ENCODE measurements around the gene PPP6C.

DNA sequence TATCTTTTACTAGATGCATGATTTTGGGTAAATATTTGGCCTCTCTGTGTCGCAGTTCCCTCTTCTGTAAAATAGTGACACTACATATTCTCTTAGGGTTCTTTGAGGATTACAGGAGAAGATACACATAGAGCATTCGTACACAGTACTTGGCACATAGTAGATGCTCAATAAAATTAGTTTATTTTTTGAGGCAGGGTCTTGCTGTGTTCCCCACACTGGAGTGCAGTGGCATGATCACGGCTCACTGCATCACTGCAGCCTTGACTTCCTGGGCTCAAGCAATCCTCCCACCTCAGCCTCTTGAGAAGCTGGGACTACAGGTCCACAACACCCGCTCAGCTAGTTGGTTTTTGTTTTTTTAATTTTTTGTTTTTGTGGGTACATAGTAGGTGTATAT lies 47.9 kb downstream of the PPP6C start:
- TF ChIP-seq, protein P1, sequence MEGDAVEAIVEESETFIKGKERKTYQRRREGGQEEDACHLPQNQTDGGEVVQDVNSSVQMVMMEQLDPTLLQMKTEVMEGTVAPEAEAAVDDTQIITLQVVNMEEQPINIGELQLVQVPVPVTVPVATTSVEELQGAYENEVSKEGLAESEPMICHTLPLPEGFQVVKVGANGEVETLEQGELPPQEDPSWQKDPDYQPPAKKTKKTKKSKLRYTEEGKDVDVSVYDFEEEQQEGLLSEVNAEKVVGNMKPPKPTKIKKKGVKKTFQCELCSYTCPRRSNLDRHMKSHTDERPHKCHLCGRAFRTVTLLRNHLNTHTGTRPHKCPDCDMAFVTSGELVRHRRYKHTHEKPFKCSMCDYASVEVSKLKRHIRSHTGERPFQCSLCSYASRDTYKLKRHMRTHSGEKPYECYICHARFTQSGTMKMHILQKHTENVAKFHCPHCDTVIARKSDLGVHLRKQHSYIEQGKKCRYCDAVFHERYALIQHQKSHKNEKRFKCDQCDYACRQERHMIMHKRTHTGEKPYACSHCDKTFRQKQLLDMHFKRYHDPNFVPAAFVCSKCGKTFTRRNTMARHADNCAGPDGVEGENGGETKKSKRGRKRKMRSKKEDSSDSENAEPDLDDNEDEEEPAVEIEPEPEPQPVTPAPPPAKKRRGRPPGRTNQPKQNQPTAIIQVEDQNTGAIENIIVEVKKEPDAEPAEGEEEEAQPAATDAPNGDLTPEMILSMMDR (conservative IDR thresholded peaks at IDR 0.05 in 1 of 2, IDR thresholded peaks at IDR 0.05 in 1 of 2; ENCODE audit: low read depth in 1 of 2, low read length in 2 of 2), result no peak
- TF ChIP-seq EZH2 (IDR thresholded peaks at IDR 0.05; ENCODE audit: low read length, missing control alignments), result no peak
